Measurements from ENCODE around the gene TOMM20.

TOMM20 gene

GRCh38 chr1:235136111-235136510 lies 7.5 kb upstream of the TOMM20 start:
- no peak overlapping the region for H3K4me3 ChIP-seq (ENCODE audit: low read depth, low read length)
- H3K27ac ChIP-seq (ENCODE audit: extremely low read depth, low read depth, low read length): no peak overlapping the region
- ChIA-PET POLR2A (interaction anchor here (1.0 kb wide), 1 partner anchor 9 kb away, joined by 3 read pairs; no protein-coding TSS in a partner anchor), CTCF (interaction anchor here (1.0 kb wide), 2 partner anchors 30 to 369 kb away, joined by 3 to 4 read pairs; no protein-coding TSS in a partner anchor)
- H3K4me1 ChIP-seq (ENCODE audit: control insufficient read depth, insufficient read depth, low read length): no peaks in the 10 kb centered on the region
- no peak for TF ChIP-seq ZNF157 (tag by site-specific recombination; IDR thresholded peaks at IDR 0.05)
- TF ChIP-seq, protein P1, sequence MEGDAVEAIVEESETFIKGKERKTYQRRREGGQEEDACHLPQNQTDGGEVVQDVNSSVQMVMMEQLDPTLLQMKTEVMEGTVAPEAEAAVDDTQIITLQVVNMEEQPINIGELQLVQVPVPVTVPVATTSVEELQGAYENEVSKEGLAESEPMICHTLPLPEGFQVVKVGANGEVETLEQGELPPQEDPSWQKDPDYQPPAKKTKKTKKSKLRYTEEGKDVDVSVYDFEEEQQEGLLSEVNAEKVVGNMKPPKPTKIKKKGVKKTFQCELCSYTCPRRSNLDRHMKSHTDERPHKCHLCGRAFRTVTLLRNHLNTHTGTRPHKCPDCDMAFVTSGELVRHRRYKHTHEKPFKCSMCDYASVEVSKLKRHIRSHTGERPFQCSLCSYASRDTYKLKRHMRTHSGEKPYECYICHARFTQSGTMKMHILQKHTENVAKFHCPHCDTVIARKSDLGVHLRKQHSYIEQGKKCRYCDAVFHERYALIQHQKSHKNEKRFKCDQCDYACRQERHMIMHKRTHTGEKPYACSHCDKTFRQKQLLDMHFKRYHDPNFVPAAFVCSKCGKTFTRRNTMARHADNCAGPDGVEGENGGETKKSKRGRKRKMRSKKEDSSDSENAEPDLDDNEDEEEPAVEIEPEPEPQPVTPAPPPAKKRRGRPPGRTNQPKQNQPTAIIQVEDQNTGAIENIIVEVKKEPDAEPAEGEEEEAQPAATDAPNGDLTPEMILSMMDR (tag by site-specific recombination; IDR thresholded peaks at IDR 0.05): no peak
- no peak for TF ChIP-seq ZFP37 (tag by site-specific recombination; IDR thresholded peaks at IDR 0.05)
- TF ChIP-seq, protein P2, sequence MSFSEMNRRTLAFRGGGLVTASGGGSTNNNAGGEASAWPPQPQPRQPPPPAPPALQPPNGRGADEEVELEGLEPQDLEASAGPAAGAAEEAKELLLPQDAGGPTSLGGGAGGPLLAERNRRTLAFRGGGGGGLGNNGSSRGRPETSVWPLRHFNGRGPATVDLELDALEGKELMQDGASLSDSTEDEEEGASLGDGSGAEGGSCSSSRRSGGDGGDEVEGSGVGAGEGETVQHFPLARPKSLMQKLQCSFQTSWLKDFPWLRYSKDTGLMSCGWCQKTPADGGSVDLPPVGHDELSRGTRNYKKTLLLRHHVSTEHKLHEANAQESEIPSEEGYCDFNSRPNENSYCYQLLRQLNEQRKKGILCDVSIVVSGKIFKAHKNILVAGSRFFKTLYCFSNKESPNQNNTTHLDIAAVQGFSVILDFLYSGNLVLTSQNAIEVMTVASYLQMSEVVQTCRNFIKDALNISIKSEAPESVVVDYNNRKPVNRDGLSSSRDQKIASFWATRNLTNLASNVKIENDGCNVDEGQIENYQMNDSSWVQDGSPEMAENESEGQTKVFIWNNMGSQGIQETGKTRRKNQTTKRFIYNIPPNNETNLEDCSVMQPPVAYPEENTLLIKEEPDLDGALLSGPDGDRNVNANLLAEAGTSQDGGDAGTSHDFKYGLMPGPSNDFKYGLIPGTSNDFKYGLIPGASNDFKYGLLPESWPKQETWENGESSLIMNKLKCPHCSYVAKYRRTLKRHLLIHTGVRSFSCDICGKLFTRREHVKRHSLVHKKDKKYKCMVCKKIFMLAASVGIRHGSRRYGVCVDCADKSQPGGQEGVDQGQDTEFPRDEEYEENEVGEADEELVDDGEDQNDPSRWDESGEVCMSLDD (tag by site-specific recombination; IDR thresholded peaks at IDR 0.05): no peak
- TF ChIP-seq, protein P3, sequence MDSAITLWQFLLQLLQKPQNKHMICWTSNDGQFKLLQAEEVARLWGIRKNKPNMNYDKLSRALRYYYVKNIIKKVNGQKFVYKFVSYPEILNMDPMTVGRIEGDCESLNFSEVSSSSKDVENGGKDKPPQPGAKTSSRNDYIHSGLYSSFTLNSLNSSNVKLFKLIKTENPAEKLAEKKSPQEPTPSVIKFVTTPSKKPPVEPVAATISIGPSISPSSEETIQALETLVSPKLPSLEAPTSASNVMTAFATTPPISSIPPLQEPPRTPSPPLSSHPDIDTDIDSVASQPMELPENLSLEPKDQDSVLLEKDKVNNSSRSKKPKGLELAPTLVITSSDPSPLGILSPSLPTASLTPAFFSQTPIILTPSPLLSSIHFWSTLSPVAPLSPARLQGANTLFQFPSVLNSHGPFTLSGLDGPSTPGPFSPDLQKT (IDR thresholded peaks at IDR 0.05; ENCODE audit: borderline replicate concordance, low read depth, low read length): no peak
- TF ChIP-seq ZNF561 (tag by site-specific recombination; IDR thresholded peaks at IDR 0.05; ENCODE audit: borderline replicate concordance): no peak
- TF ChIP-seq, protein P4, sequence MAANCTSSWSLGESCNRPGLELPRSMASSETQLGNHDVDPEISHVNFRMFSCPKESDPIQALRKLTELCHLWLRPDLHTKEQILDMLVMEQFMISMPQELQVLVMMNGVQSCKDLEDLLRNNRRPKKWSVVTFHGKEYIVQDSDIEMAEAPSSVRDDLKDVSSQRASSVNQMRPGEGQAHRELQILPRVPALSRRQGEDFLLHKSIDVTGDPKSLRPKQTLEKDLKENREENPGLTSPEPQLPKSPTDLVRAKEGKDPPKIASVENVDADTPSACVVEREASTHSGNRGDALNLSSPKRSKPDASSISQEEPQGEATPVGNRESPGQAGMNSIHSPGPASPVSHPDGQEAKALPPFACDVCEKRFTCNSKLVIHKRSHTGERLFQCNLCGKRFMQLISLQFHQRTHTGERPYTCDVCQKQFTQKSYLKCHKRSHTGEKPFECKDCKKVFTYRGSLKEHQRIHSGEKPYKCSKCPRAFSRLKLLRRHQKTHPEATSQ (tag by site-specific recombination; IDR thresholded peaks at IDR 0.05): no peak
- H3K36me3 ChIP-seq (ENCODE audit: control insufficient read depth in 2 of 2, insufficient read depth in 1 of 2, low read length in 2 of 2): peaks cover 68 to 84% of the 10 kb centered on the region in 2 experiments
- H3K9me3 ChIP-seq (ENCODE audit: control insufficient read depth, insufficient read depth, low read depth, low read length): no peaks in the 10 kb centered on the region

DNA sequence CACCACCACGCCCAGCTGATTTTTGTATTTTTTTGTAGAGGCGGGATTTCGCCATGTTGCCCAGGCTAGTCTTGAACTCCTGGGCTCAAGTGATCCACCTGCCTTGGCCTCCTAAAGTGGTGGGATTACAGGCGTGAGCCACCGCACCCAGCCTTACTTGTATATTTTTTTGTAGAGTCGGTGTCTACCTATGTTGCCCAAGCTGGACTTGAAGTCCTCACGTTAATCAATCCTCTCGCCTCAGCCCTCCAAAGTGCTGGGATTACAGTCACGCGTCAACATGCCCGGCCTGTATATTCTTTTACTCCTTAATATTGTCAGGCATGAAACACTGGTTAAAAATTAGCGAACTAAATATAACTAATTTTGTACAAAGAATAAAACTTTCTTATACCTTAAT lies 5.5 kb upstream of the TOMM20 start:
- peaks cover 70 to 74% of the 10 kb centered on the region in 2 experiments for H3K36me3 ChIP-seq (ENCODE audit: control insufficient read depth in 2 of 2, insufficient read depth in 1 of 2, low read length in 2 of 2)
- H3K27ac ChIP-seq (ENCODE audit: extremely low read depth, low read depth, low read length): no peak overlapping the region
- H3K9me3 ChIP-seq (ENCODE audit: control insufficient read depth, insufficient read depth, low read depth, low read length): no peaks in the 10 kb centered on the region
- ChIA-PET POLR2A (interaction anchor here (1.8 kb wide), 1 partner anchor 27 kb away, joined by 6 read pairs; the partner anchor contains the start of gene RBM34), CTCF (no interaction called here)
- no peaks in the 10 kb centered on the region for H3K4me1 ChIP-seq (ENCODE audit: control insufficient read depth, insufficient read depth, low read length)
- no peak overlapping the region for H3K4me3 ChIP-seq (ENCODE audit: low read depth, low read length)
- no peak for TF ChIP-seq ZFP41 (tag by site-specific recombination; IDR thresholded peaks at IDR 0.05; ENCODE audit: borderline replicate concordance)
- TF ChIP-seq ZNF23 (tag by site-specific recombination; IDR thresholded peaks at IDR 0.05; ENCODE audit: borderline replicate concordance): no peak
- TF ChIP-seq ZNF132 (tag by site-specific recombination; IDR thresholded peaks at IDR 0.05; ENCODE audit: borderline replicate concordance): no peak
- TF ChIP-seq KLF16 (tag by site-specific recombination; IDR thresholded peaks at IDR 0.05): no peak
- no peak for TF ChIP-seq ZNF366 (tag by site-specific recombination; conservative IDR thresholded peaks at IDR 0.05)
- TF ChIP-seq, protein P5, sequence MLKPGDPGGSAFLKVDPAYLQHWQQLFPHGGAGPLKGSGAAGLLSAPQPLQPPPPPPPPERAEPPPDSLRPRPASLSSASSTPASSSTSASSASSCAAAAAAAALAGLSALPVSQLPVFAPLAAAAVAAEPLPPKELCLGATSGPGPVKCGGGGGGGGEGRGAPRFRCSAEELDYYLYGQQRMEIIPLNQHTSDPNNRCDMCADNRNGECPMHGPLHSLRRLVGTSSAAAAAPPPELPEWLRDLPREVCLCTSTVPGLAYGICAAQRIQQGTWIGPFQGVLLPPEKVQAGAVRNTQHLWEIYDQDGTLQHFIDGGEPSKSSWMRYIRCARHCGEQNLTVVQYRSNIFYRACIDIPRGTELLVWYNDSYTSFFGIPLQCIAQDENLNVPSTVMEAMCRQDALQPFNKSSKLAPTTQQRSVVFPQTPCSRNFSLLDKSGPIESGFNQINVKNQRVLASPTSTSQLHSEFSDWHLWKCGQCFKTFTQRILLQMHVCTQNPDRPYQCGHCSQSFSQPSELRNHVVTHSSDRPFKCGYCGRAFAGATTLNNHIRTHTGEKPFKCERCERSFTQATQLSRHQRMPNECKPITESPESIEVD (tag by site-specific recombination; IDR thresholded peaks at IDR 0.05): no peak
- TF ChIP-seq ZNF274 (IDR thresholded peaks at IDR 0.05; ENCODE audit: low read length): no peak
- TF ChIP-seq ZNF274 (tag by site-specific recombination; IDR thresholded peaks at IDR 0.05; ENCODE audit: borderline replicate concordance): no peak
- no peak for TF ChIP-seq HOXA7 (CRISPR knock-in tag; IDR thresholded peaks at IDR 0.05; ENCODE audit: borderline replicate concordance)
- no peak for TF ChIP-seq ZNF335 (tag by site-specific recombination; conservative IDR thresholded peaks at IDR 0.05)
- no peak for TF ChIP-seq ZNF518A (tag by site-specific recombination; conservative IDR thresholded peaks at IDR 0.05; ENCODE audit: low read depth)
- TF ChIP-seq ZNF416 (tag by site-specific recombination; IDR thresholded peaks at IDR 0.05): no peak
- TF ChIP-seq ZFP37 (tag by site-specific recombination; IDR thresholded peaks at IDR 0.05): no peak
- TF ChIP-seq ZBTB48 (tag by site-specific recombination; IDR thresholded peaks at IDR 0.05): no peak
- TF ChIP-seq KLF9 (tag by site-specific recombination; IDR thresholded peaks at IDR 0.05; ENCODE audit: low read depth): no peak
